DOHH2 (cell line): ENCODE measurements around the gene ZP3.
"Not testable (repeated sequence)": the region's sequence is repeated elsewhere in the genome, so short reads cannot be mapped to it uniquely, and the experiment has no call there.

Experiments used
- H3F3A ChIP-seq: fragments of 200-600 bp; sonication (generic), shearing (Covaris generic); 2 replicates; pipeline ENCODE4 v1.6.0; 2016; ENCODE audit warnings: antibody characterized with exemption, mild to moderate bottlenecking; ENCODE audit not compliant: control insufficient read depth, insufficient read depth
- H3K27ac ChIP-seq: fragments of 200-600 bp; sonication (generic); 2 replicates; pipeline ENCODE4 v1.5.1; 2014; ENCODE audit warnings: low read depth, mild to moderate bottlenecking, low read length, moderate library complexity
- H3K27me3 ChIP-seq: fragments of 200-600 bp; sonication (generic); 2 replicates; pipeline ENCODE4 v1.6.1; 2014; ENCODE audit warnings: mild to moderate bottlenecking, low read length, mixed read lengths; ENCODE audit not compliant: control insufficient read depth
- H3K36me3 ChIP-seq: fragments of 200-600 bp; sonication (generic); 2 replicates; pipeline ENCODE4 v1.6.1; 2014; ENCODE audit warnings: mild to moderate bottlenecking, low read length, moderate library complexity, mixed read lengths; ENCODE audit not compliant: control insufficient read depth
- H3K4me1 ChIP-seq: fragments of 200-600 bp; sonication (generic); 2 replicates; pipeline ENCODE4 v1.6.1; 2014; ENCODE audit warnings: mild to moderate bottlenecking, low read length, mixed read lengths; ENCODE audit not compliant: control insufficient read depth
- H3K4me2 ChIP-seq: fragments of 200-600 bp; sonication (generic); 2 replicates; pipeline ENCODE4 v1.6.0; 2014; ENCODE audit warnings: mild to moderate bottlenecking, low read length, moderate library complexity
- H3K4me3 ChIP-seq: fragments of 200-600 bp; sonication (generic); 2 replicates; pipeline ENCODE4 v1.5.1; 2014; ENCODE audit warnings: mild to moderate bottlenecking, low read length, mixed read lengths
- H3K79me2 ChIP-seq: fragments of 200-600 bp; sonication (generic); 2 replicates; pipeline ENCODE4 v1.6.1; 2014; ENCODE audit warnings: mild to moderate bottlenecking, low read length, mixed read lengths; ENCODE audit not compliant: control insufficient read depth
- H3K9me2 ChIP-seq: fragments of 200-600 bp; sonication (generic); replicated peaks from 2 replicates; pipeline ENCODE4 v1.6.1; 2014; ENCODE audit warnings: mild to moderate bottlenecking, low read length, mixed read lengths; ENCODE audit not compliant: control insufficient read depth
- H3K9me3 ChIP-seq: fragments of 200-600 bp; sonication (generic); 2 replicates; pipeline ENCODE4 v1.6.1; 2014; ENCODE audit warnings: antibody characterized with exemption, low read length, mixed read lengths; ENCODE audit not compliant: control insufficient read depth, insufficient read depth
- H4K20me1 ChIP-seq: fragments of 200-600 bp; sonication (generic); 2 replicates; pipeline ENCODE4 v1.6.0; 2014; ENCODE audit warnings: low read depth, mild to moderate bottlenecking, antibody characterized with exemption, low read length, moderate library complexity; ENCODE audit not compliant: control insufficient read depth, insufficient read depth
- CTCF ChIP-seq: fragments of 200-600 bp; sonication (generic); IDR thresholded peaks from one replicate; pipeline ENCODE4 v1.5.1; 2014; ENCODE audit warnings: antibody characterized with exemption, mild to moderate bottlenecking, low read depth, low read length; ENCODE audit not compliant: poor library complexity, severe bottlenecking
- EZH2phosphoT487 ChIP-seq: fragments of 200-600 bp; sonication (generic); IDR thresholded peaks from 2 replicates; pipeline ENCODE4 v1.6.1; 2017; ENCODE audit warnings: borderline replicate concordance, mild to moderate bottlenecking, antibody characterized with exemption, low read length, moderate library complexity, mixed read lengths

The ZP3 gene

GRCh38 chr7:76408121-76408560 lies 16.6 kb upstream of the ZP3 start:
- Histone ChIP-seq H3K4me1 (peaks cover 8% of the 10 kb centered on the region), H3K36me3 (no peaks in the 10 kb centered on the region), H3K27ac (no peak overlapping the region), H3K27me3 (peaks cover 31% of the 10 kb centered on the region), H3K9me2 (no peaks in the 10 kb centered on the region), H3K9me3 (no peaks in the 10 kb centered on the region), H3K79me2 (no peaks in the 10 kb centered on the region), H4K20me1 (no peaks in the 10 kb centered on the region), H3K4me2 (no peak overlapping the region), H3F3A (no peaks in the 10 kb centered on the region), H3K4me3 (no peak overlapping the region)
- TF ChIP-seq CTCF (no peak), EZH2phosphoT487 (no peak)

GRCh38 chr7:76409537-76409936 lies 15.2 kb upstream of the ZP3 start, which contains the start of gene SSC4D:
Gene SSC4D (minus strand): TSS chr7:76409697. CDS start chr7:76404439, 5,258 bp downstream.
- Histone ChIP-seq H3K4me1 (no peaks in the 10 kb centered on the region), H3K79me2 (no peaks in the 10 kb centered on the region), H3K9me3 (no peaks in the 10 kb centered on the region), H3K27ac (no peak within 1 kb of the TSS), H3K27me3 (peaks cover 31% of the 10 kb centered on the region), H4K20me1 (no peaks in the 10 kb centered on the region), H3K9me2 (no peaks in the 10 kb centered on the region), H3K36me3 (no peaks in the 10 kb centered on the region), H3K4me3 (no peak within 1 kb of the TSS), H3K4me2 (no peak within 1 kb of the TSS), H3F3A (no peaks in the 10 kb centered on the region)
- TF ChIP-seq EZH2phosphoT487 (no peak), CTCF (no peak)

GRCh38 chr7:76411626-76412025 lies 13.1 kb upstream of the ZP3 start:
- Histone ChIP-seq H3K27ac (no peak overlapping the region), H3K36me3 (no peaks in the 10 kb centered on the region), H4K20me1 (no peaks in the 10 kb centered on the region), H3K79me2 (no peaks in the 10 kb centered on the region), H3K4me3 (no peak overlapping the region), H3K9me3 (no peaks in the 10 kb centered on the region), H3F3A (no peaks in the 10 kb centered on the region), H3K27me3 (peaks cover 31% of the 10 kb centered on the region), H3K4me1 (no peaks in the 10 kb centered on the region), H3K9me2 (no peaks in the 10 kb centered on the region), H3K4me2 (no peak overlapping the region)
- TF ChIP-seq EZH2phosphoT487 = no peak
- no peak for TF ChIP-seq CTCF

- no peaks in the 10 kb centered on the region for H3K4me1 ChIP-seq
- no peak for TF ChIP-seq CTCF
- TF ChIP-seq EZH2phosphoT487 = no peak
- H3K27ac ChIP-seq = no peak overlapping the region
- no peaks in the 10 kb centered on the region for H3K36me3 ChIP-seq
- H3F3A ChIP-seq = no peaks in the 10 kb centered on the region
- no peaks in the 10 kb centered on the region for H4K20me1 ChIP-seq
- no peak overlapping the region for H3K4me3 ChIP-seq
- no peaks in the 10 kb centered on the region for H3K9me3 ChIP-seq
- H3K27me3 ChIP-seq = peaks cover 31% of the 10 kb centered on the region
- H3K9me2 ChIP-seq = no peaks in the 10 kb centered on the region
- no peaks in the 10 kb centered on the region for H3K79me2 ChIP-seq
- no peak overlapping the region for H3K4me2 ChIP-seq
Observed at GRCh38 chr7:76412249-76412648, 12.5 kb upstream of the ZP3 start.

GRCh38 chr7:76417654-76418310 lies 7.0 kb upstream of the ZP3 start:
- peaks cover 11% of the 10 kb centered on the region for H3K27me3 ChIP-seq
- not testable (repeated sequence) for H3K9me3 ChIP-seq, H3F3A ChIP-seq, H3K4me1 ChIP-seq, H3K4me2 ChIP-seq, H3K79me2 ChIP-seq, H3K27ac ChIP-seq, H3K4me3 ChIP-seq, H3K36me3 ChIP-seq, H4K20me1 ChIP-seq, H3K9me2 ChIP-seq
